Measurements from ENCODE around the gene PRDX5. TPM values are rescaled to one million over a fixed set of nuclear protein-coding genes. Genes with fewer than 3 reads are reported as not detected.

PRDX5 gene
- total and polyA plus RNA-seq, 9 of the 15 experiments (the other 6 are each of a cell fraction or from before 2014, with no cell fraction given): 40.8 to 327 (median 204) TPM

DNA sequence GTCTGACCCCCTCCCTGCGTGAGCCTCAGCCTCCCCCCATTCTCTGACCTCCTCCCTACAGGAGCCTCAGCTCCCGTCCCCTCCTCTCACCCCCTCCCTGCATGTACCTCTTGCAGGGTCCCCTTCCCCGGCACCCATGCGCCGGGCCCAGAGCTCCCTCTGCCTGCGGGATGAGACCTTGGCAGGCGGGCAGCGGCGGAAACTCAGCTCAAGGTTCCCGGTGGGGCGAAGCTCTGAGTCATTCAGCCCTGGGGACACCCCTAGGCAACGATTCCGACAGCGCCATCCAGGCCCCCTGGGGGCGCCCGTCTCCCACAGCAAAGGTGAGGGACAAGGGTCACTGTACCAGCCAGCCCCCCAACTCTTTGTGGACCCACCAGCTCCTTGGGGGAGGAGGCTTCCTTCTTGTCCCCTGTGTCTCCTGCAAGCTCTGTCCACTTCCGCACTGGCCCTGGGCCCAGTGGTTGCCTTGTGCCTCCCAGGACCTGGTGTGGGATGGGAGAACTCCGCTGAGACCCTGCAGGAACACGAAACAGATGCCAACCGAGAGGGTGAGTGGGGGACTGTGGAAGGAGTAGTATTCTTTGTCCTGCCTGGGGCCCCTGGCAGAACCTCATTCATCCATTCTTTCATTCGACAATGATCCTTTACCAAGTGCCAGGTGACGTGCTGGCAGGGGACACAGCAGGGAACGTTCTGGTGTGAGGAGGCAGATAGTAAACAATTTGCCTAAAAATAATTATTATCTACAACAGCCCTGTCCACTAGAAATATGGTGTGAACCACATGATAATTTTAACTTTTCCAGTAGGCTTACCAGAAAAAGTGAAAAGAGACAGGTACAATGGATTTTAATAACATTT, 37.4 kb downstream of the PRDX5 start (continued):
- TF ChIP-seq, protein P1, sequence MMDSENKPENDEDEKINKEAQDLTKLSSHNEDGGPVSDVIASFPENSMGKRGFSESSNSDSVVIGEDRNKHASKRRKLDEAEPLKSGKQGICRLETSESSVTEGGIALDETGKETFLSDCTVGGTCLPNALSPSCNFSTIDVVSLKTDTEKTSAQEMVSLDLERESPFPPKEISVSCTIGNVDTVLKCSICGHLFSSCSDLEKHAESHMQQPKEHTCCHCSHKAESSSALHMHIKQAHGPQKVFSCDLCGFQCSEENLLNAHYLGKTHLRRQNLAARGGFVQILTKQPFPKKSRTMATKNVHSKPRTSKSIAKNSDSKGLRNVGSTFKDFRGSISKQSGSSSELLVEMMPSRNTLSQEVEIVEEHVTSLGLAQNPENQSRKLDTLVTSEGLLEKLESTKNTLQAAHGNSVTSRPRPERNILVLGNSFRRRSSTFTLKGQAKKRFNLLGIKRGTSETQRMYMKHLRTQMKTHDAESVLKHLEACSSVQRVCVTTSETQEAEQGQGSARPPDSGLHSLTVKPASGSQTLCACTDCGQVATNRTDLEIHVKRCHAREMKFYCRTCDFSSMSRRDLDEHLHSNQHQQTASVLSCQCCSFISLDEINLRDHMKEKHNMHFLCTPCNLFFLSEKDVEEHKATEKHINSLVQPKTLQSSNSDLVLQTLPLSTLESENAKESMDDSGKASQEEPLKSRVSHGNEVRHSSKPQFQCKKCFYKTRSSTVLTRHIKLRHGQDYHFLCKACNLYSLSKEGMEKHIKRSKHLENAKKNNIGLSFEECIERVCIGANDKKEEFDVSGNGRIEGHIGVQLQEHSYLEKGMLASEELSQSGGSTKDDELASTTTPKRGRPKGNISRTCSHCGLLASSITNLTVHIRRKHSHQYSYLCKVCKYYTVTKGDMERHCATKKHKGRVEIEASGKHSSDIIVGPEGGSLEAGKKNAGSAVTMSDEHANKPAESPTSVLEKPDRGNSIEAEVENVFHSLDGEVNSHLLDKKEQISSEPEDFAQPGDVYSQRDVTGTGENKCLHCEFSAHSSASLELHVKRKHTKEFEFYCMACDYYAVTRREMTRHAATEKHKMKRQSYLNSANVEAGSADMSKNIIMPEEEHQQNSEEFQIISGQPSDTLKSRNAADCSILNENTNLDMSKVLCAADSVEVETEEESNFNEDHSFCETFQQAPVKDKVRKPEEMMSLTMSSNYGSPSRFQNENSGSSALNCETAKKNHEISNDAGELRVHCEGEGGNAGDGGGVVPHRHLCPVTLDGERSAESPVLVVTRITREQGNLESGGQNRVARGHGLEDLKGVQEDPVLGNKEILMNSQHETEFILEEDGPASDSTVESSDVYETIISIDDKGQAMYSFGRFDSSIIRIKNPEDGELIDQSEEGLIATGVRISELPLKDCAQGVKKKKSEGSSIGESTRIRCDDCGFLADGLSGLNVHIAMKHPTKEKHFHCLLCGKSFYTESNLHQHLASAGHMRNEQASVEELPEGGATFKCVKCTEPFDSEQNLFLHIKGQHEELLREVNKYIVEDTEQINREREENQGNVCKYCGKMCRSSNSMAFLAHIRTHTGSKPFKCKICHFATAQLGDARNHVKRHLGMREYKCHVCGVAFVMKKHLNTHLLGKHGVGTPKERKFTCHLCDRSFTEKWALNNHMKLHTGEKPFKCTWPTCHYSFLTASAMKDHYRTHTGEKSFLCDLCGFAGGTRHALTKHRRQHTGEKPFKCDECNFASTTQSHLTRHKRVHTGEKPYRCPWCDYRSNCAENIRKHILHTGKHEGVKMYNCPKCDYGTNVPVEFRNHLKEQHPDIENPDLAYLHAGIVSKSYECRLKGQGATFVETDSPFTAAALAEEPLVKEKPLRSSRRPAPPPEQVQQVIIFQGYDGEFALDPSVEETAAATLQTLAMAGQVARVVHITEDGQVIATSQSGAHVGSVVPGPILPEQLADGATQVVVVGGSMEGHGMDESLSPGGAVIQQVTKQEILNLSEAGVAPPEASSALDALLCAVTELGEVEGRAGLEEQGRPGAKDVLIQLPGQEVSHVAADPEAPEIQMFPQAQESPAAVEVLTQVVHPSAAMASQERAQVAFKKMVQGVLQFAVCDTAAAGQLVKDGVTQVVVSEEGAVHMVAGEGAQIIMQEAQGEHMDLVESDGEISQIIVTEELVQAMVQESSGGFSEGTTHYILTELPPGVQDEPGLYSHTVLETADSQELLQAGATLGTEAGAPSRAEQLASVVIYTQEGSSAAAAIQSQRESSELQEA (IDR thresholded peaks at IDR 0.05; ENCODE audit: low read depth): no peak
- TF ChIP-seq C11orf30 (IDR thresholded peaks at IDR 0.05; ENCODE audit: low read depth): peak; percentile 77
- no peak for TF ChIP-seq STAT5B (CRISPR knock-in tag; IDR thresholded peaks at IDR 0.05)
- TF ChIP-seq PHF8 (IDR thresholded peaks at IDR 0.05; ENCODE audit: borderline replicate concordance, low read length): peak; percentile 53; the same call in 1 of the 2 replicates
- TF ChIP-seq DLX4 (CRISPR knock-in tag; IDR thresholded peaks at IDR 0.05): no peak
- no peak for TF ChIP-seq NUFIP1 (IDR thresholded peaks at IDR 0.05; ENCODE audit: partially characterized antibody)
- no peak for TF ChIP-seq TARDBP (IDR thresholded peaks at IDR 0.05)
- no peak for TF ChIP-seq BMI1 (IDR thresholded peaks at IDR 0.05; ENCODE audit: low read length)
- TF ChIP-seq ATF2 (CRISPR knock-in tag; IDR thresholded peaks at IDR 0.05): no peak
- no peak for TF ChIP-seq ZNF77 (CRISPR knock-in tag; IDR thresholded peaks at IDR 0.05)
- no peak for TF ChIP-seq XRCC4 (IDR thresholded peaks at IDR 0.05; ENCODE audit: extremely low read depth, insufficient read depth, insufficient read length)
- TF ChIP-seq, protein P2, sequence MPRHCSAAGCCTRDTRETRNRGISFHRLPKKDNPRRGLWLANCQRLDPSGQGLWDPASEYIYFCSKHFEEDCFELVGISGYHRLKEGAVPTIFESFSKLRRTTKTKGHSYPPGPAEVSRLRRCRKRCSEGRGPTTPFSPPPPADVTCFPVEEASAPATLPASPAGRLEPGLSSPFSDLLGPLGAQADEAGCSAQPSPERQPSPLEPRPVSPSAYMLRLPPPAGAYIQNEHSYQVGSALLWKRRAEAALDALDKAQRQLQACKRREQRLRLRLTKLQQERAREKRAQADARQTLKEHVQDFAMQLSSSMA (CRISPR knock-in tag; IDR thresholded peaks at IDR 0.05): no peak
- no peak for TF ChIP-seq ZNF551 (CRISPR knock-in tag; IDR thresholded peaks at IDR 0.05)
- TF ChIP-seq SRSF1 (IDR thresholded peaks at IDR 0.05; ENCODE audit: low read depth, low read length): no peak
- TF ChIP-seq DPF2 (IDR thresholded peaks at IDR 0.05): peak; percentile 84
- TF ChIP-seq SREBF2 (CRISPR knock-in tag; IDR thresholded peaks at IDR 0.05): no peak
- no peak for TF ChIP-seq ZSCAN29 (IDR thresholded peaks at IDR 0.05)
- TF ChIP-seq ETV1 (tag; conservative IDR thresholded peaks at IDR 0.05; ENCODE audit: low read depth): peak; percentile 67
- TF ChIP-seq ZKSCAN8 (CRISPR knock-in tag; IDR thresholded peaks at IDR 0.05): no peak
- TF ChIP-seq CHD2 (IDR thresholded peaks at IDR 0.05; ENCODE audit: low read depth, low read length): no peak
